DND-41 (cell line): ENCODE results near the gene SAMD13.
A peak's percentile ranks its signal among the peaks of the same experiment; 100 is the strongest.

ENCODE experiments used
- ATAC-seq: fragments of 200-7000 bp; cut with Tn5 transposase; 3 replicates; pipeline ENCODE4 v1.9.1; 2021; ENCODE audit warnings: low read depth; ENCODE audit not compliant: insufficient read depth
- DNase-seq: peaks from one replicate; pipeline ENCODE4 v3.0.0-alpha.2; 2020
- H2AFZ ChIP-seq: 2 replicates; pipeline ENCODE4 v1.6.0; 2012; ENCODE audit warnings: low read depth, low read length
- H3K27ac ChIP-seq: 2 replicates; pipeline ENCODE4 v1.5.1; 2012; ENCODE audit warnings: low read length, inconsistent platforms
- H3K27me3 ChIP-seq: fragments of 200-600 bp; sonication (generic); 2 replicates; pipeline ENCODE4 v1.6.0; 2012; ENCODE audit warnings: low read length, mild to moderate bottlenecking, inconsistent platforms; ENCODE audit not compliant: insufficient read depth, poor library complexity
- H3K36me3 ChIP-seq: 2 replicates; pipeline ENCODE4 v1.5.1; 2012; ENCODE audit warnings: low read length, inconsistent platforms; ENCODE audit not compliant: insufficient read depth
- H3K4me1 ChIP-seq: 2 replicates; pipeline ENCODE4 v1.5.1; 2012; ENCODE audit warnings: mild to moderate bottlenecking, low read length; ENCODE audit not compliant: insufficient read depth
- H3K4me2 ChIP-seq: 2 replicates; pipeline ENCODE4 v1.6.0; 2012; ENCODE audit warnings: mild to moderate bottlenecking, moderate library complexity, low read length, inconsistent platforms; ENCODE audit not compliant: insufficient read depth
- H3K4me3 ChIP-seq, 2 experiments: fragments of 200-600 bp in 1 of 2; shearing (Covaris generic) in 1 of 2; 2 replicates each; pipeline ENCODE4 v1.5.1; 2012 to 2016; ENCODE audit warnings: inconsistent platforms in 2 of 2, low read length in 2 of 2, mild to moderate bottlenecking in 2 of 2, low read depth in 1 of 2, moderate library complexity in 1 of 2
- H3K79me2 ChIP-seq: 2 replicates; pipeline ENCODE4 v1.6.0; 2012; ENCODE audit warnings: low read length, inconsistent platforms; ENCODE audit not compliant: insufficient read depth
- H3K9ac ChIP-seq: 2 replicates; pipeline ENCODE4 v1.6.0; 2012; ENCODE audit warnings: low read depth, mild to moderate bottlenecking, inconsistent platforms, low read length, moderate library complexity
- H3K9me3 ChIP-seq: 2 replicates; pipeline ENCODE4 v1.5.1; 2012; ENCODE audit warnings: low read length, moderate library complexity, mild to moderate bottlenecking, inconsistent platforms; ENCODE audit not compliant: insufficient read depth, severe bottlenecking
- H4K20me1 ChIP-seq: 2 replicates; pipeline ENCODE4 v1.6.0; 2012; ENCODE audit warnings: low read length; ENCODE audit not compliant: insufficient read depth
- EZH2 ChIP-seq: IDR thresholded peaks from 3 replicates; pipeline ENCODE4 v1.6.1; 2012; ENCODE audit warnings: borderline replicate concordance, low read depth, mild to moderate bottlenecking, moderate library complexity, low read length, inconsistent platforms; ENCODE audit not compliant: severe bottlenecking
- TF ChIP-seq, protein P1 (sequence below): IDR thresholded peaks from 2 replicates; pipeline ENCODE4 v1.5.1; 2012; ENCODE audit warnings: borderline replicate concordance, low read length, moderate library complexity, mild to moderate bottlenecking; ENCODE audit not compliant: poor library complexity, severe bottlenecking; ENCODE audit errors: extremely low read depth

SAMD13 gene

DNA sequence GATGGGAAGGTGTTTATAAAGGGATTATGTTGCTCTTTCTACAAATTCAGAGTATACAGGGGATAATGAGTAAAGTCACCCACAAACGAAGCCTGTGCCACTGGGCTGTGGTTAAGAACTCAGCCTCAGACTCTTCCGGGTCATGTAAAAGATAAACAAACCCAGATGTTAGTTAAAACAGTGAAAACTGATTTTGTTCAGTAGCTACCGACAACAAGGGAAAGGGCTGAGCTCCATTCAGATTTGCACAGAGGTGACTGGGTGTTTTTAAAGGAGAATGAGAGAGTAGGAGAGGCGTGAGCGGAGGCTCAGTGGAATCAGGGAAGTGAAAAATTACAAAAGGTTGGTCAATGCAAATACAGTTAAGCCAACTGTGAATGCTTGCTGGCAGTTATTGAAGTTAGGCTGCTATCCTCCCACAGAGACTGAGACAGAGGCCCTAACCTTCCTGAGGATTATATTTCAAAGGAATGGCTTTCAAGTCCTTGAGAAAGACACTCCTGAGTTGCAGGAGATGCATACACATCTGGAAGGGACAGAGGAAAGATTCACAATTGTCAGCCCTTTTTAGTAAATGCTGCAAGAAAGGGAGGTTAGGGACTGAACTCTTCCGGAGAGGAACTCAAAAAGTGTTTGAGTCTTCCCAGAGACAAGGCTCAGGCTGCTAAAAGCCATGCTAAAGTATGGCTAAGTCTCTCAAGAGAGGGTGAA lies 29.9 kb upstream of the SAMD13 start:
- H3K27ac ChIP-seq, result no peak overlapping the region
- no peak overlapping the region for H3K4me3 ChIP-seq
- DNase-seq (peak; percentile 35), ATAC-seq (peak; percentile 89)
- no peaks in the 10 kb centered on the region for H3K9me3 ChIP-seq
- no peaks in the 10 kb centered on the region for H3K4me1 ChIP-seq
- TF ChIP-seq EZH2, result no peak
- TF ChIP-seq, protein P1, sequence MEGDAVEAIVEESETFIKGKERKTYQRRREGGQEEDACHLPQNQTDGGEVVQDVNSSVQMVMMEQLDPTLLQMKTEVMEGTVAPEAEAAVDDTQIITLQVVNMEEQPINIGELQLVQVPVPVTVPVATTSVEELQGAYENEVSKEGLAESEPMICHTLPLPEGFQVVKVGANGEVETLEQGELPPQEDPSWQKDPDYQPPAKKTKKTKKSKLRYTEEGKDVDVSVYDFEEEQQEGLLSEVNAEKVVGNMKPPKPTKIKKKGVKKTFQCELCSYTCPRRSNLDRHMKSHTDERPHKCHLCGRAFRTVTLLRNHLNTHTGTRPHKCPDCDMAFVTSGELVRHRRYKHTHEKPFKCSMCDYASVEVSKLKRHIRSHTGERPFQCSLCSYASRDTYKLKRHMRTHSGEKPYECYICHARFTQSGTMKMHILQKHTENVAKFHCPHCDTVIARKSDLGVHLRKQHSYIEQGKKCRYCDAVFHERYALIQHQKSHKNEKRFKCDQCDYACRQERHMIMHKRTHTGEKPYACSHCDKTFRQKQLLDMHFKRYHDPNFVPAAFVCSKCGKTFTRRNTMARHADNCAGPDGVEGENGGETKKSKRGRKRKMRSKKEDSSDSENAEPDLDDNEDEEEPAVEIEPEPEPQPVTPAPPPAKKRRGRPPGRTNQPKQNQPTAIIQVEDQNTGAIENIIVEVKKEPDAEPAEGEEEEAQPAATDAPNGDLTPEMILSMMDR, result no peak
- H3K79me2 ChIP-seq, result no peaks in the 10 kb centered on the region
- peak overlapping the region; percentile 26; the same call in 1 of the 2 replicates for H2AFZ ChIP-seq
- no peaks in the 10 kb centered on the region for H3K27me3 ChIP-seq
- no peak overlapping the region for H3K9ac ChIP-seq
- H4K20me1 ChIP-seq, result no peaks in the 10 kb centered on the region
- no peak overlapping the region for H3K4me2 ChIP-seq
- no peaks in the 10 kb centered on the region for H3K36me3 ChIP-seq

DNA sequence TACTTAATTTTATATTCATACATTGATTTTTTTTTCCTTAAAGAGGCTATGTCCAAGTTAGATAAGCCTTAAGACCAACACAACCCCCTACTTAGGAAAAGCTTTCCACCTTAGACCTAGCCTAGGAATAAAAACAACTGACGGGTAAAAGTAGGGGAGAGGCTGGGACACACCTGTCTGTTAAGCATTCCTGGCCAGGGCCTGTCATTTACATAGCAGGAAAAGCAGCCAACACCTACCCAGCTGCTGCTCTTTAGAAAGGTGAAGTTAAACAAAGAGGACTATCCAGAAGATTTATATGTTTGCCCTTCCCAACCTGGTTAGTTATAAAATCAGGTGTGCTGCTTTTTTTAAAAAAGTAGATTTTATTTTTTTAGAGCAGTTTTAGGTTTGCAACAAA lies 29.1 kb upstream of the SAMD13 start:
- Histone ChIP-seq H3K27me3 (no peaks in the 10 kb centered on the region), H3K36me3 (no peaks in the 10 kb centered on the region), H3K4me1 (no peaks in the 10 kb centered on the region), H3K9ac (no peak overlapping the region), H3K4me2 (no peak overlapping the region), H3K9me3 (no peaks in the 10 kb centered on the region), H3K79me2 (no peaks in the 10 kb centered on the region), H4K20me1 (no peaks in the 10 kb centered on the region), H2AFZ (no peak overlapping the region), H3K27ac (no peak overlapping the region), H3K4me3 (no peak overlapping the region)
- ATAC-seq (no peak), DNase-seq (no peak)
- TF ChIP-seq, protein P1, result no peak
- no peak for TF ChIP-seq EZH2

DNA sequence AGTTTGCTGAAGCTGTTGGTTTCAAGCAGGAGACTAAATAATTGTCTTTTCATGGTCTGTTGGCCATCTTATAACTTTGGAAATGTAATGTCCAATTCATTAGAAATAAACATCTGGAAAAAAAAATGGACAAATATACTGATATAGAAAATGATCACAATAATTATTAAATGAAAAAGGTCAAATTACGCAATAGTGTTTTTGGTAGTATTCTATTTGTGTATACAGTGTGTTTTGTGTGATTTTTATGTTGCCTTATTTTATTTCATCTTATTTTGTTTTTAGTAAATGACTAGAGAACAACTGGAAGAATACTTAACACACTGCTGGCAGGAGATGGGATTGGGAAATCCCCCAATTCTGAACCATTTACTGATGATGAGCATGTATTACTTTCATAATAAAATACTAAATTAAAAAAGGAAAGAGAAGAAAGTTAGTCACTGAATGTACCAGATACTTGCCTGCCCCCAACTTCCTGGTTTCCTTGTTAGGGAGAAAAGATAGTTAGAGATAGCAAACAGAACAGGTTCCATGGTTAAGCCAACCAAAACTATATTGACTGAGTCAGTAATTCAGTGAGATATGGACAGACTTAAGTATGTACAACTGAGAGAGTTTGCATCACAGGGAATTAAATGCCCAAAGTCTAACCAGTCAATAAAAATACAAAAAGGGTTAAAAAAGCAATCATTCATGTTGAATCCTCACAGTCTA lies 24.0 kb upstream of the SAMD13 start:
- TF ChIP-seq, protein P1, result no peak
- TF ChIP-seq EZH2, result no peak
- no peak for ATAC-seq
- Histone ChIP-seq H3K27me3 (no peaks in the 10 kb centered on the region), H3K36me3 (no peaks in the 10 kb centered on the region), H4K20me1 (no peaks in the 10 kb centered on the region), H3K4me2 (no peak overlapping the region), H3K4me1 (no peaks in the 10 kb centered on the region), H3K9ac (no peak overlapping the region), H3K79me2 (no peaks in the 10 kb centered on the region), H3K9me3 (no peaks in the 10 kb centered on the region), H2AFZ (no peak overlapping the region), H3K27ac (no peak overlapping the region), H3K4me3 (no peak overlapping the region)
- no peak for DNase-seq
